WTC11 (cell line): ENCODE results near the gene SYCP1. TPM values are rescaled to one million over a fixed set of nuclear protein-coding genes. Genes with fewer than 3 reads are reported as not detected.

Experiments used
- ATAC-seq: fragments of 200-7000 bp; cut with Tn5 transposase; 2 replicates; pipeline ENCODE4 v1.10.0; 2021; ENCODE audit warnings: mild to moderate bottlenecking, moderate library complexity
- CTCF ChIA-PET: fragments of 300-600 bp; sonication (Branson Sonifier 250); formaldehyde crosslinking; loops from one replicate; lab custom pipeline; 2021; ENCODE audit warnings: antibody characterized with exemption; lab: Charles Lee
- POLR2A ChIA-PET: fragments of 350-600 bp; sonication (Branson Sonifier 250); formaldehyde crosslinking; loops from one replicate; lab custom pipeline; 2021; ENCODE audit warnings: antibody characterized with exemption; lab: Charles Lee
- DNase-seq: peaks from one replicate; pipeline ENCODE4 v3.0.0; 2021; ENCODE audit warnings: low spot score
- H3K27ac Mint-ChIP-seq: 2 replicates; pipeline ENCODE4 v1.8.0; 2021; ENCODE audit warnings: mixed read lengths
- H3K27me3 Mint-ChIP-seq: 2 replicates; pipeline ENCODE4 v1.8.0; 2021; ENCODE audit warnings: low read depth, mild to moderate bottlenecking, moderate library complexity, mixed read lengths
- H3K36me3 Mint-ChIP-seq: 2 replicates; pipeline ENCODE4 v1.8.0; 2021; ENCODE audit warnings: mixed read lengths
- H3K4me1 Mint-ChIP-seq: 2 replicates; pipeline ENCODE4 v1.8.0; 2022; ENCODE audit warnings: mixed read lengths
- H3K4me3 Mint-ChIP-seq: 2 replicates; pipeline ENCODE4 v1.8.0; 2021; ENCODE audit warnings: mild to moderate bottlenecking, moderate library complexity, mixed read lengths
- H3K9me3 Mint-ChIP-seq: 2 replicates; pipeline ENCODE4 v1.8.0; 2021; ENCODE audit warnings: mixed read lengths
- CBFB ChIP-seq: sonication (generic); formaldehyde crosslinking; IDR thresholded peaks from 2 replicates; pipeline ENCODE4 v1.8.1; 2022; ENCODE audit warnings: mild to moderate bottlenecking, low read depth, missing genetic modification reagents
- CREM ChIP-seq: sonication (generic); formaldehyde crosslinking; IDR thresholded peaks from 2 replicates; pipeline ENCODE4 v1.8.1; 2022; ENCODE audit warnings: mild to moderate bottlenecking, missing genetic modification reagents, moderate library complexity
- FOXP1 ChIP-seq: sonication (generic); formaldehyde crosslinking; IDR thresholded peaks from 2 replicates; pipeline ENCODE4 v1.8.0; 2022; ENCODE audit warnings: missing genetic modification reagents, mild to moderate bottlenecking, moderate library complexity, borderline replicate concordance
- GABPB1 ChIP-seq: sonication (generic); formaldehyde crosslinking; IDR thresholded peaks from 2 replicates; pipeline ENCODE4 v1.8.1; 2023; ENCODE audit warnings: mild to moderate bottlenecking, missing genetic modification reagents
- GRHL2 ChIP-seq: fragments of 250-450 bp; sonication (Bioruptor Pico); IDR thresholded peaks from 2 replicates; pipeline ENCODE4 v1.8.0; 2022; ENCODE audit warnings: mild to moderate bottlenecking, moderate library complexity; ENCODE audit not compliant: insufficient replicate concordance, severe bottlenecking
- NFE2L1 ChIP-seq: sonication (generic); formaldehyde crosslinking; IDR thresholded peaks from 2 replicates; pipeline ENCODE4 v1.8.1; 2023; ENCODE audit warnings: missing genetic modification reagents
- NFYB ChIP-seq: sonication (generic); formaldehyde crosslinking; conservative IDR thresholded peaks from 2 replicates; pipeline ENCODE4 v1.8.0; 2022; ENCODE audit warnings: low read depth, missing genetic modification reagents
- NR3C1 ChIP-seq: sonication (generic); formaldehyde crosslinking; conservative IDR thresholded peaks from 2 replicates; pipeline ENCODE4 v1.8.1; 2023; ENCODE audit warnings: low read depth, mild to moderate bottlenecking, missing genetic modification reagents
- PRRX2 ChIP-seq: fragments of 250-450 bp; sonication (Bioruptor Pico); IDR thresholded peaks from 2 replicates; pipeline ENCODE4 v1.8.0; 2021; ENCODE audit warnings: mild to moderate bottlenecking
- RELA ChIP-seq: sonication (generic); formaldehyde crosslinking; IDR thresholded peaks from 2 replicates; pipeline ENCODE4 v1.8.1; 2022; ENCODE audit warnings: missing genetic modification reagents, mild to moderate bottlenecking, borderline replicate concordance
- STAT6 ChIP-seq: sonication (generic); formaldehyde crosslinking; conservative IDR thresholded peaks from 2 replicates; pipeline ENCODE4 v1.8.1; 2023; ENCODE audit warnings: mild to moderate bottlenecking, low read depth, missing genetic modification reagents, moderate library complexity
- TP53 ChIP-seq: sonication (generic); formaldehyde crosslinking; IDR thresholded peaks from 2 replicates; pipeline ENCODE4 v1.8.1; 2023; ENCODE audit warnings: mild to moderate bottlenecking, missing genetic modification reagents
- ZBTB43 ChIP-seq: sonication (generic); formaldehyde crosslinking; IDR thresholded peaks from 2 replicates; pipeline ENCODE4 v1.8.1; 2023; ENCODE audit warnings: mild to moderate bottlenecking, missing genetic modification reagents
- ZMAT4 ChIP-seq: fragments of 250-450 bp; sonication (Bioruptor Pico); IDR thresholded peaks from 2 replicates; pipeline ENCODE4 v1.9.0; 2021; ENCODE audit warnings: mild to moderate bottlenecking
- ZNF138 ChIP-seq: sonication (generic); formaldehyde crosslinking; conservative IDR thresholded peaks from 2 replicates; pipeline ENCODE4 v1.8.1; 2022; ENCODE audit warnings: mild to moderate bottlenecking, moderate library complexity, missing genetic modification reagents
- ZNF232 ChIP-seq: sonication (generic); formaldehyde crosslinking; IDR thresholded peaks from 2 replicates; pipeline ENCODE4 v1.8.0; 2022; ENCODE audit warnings: mild to moderate bottlenecking, missing genetic modification reagents
- ZNF317 ChIP-seq: sonication (generic); formaldehyde crosslinking; IDR thresholded peaks from 2 replicates; pipeline ENCODE4 v1.8.1; 2023; ENCODE audit warnings: low read depth, mild to moderate bottlenecking, moderate library complexity, missing genetic modification reagents, borderline replicate concordance
- ZNF416 ChIP-seq: fragments of 250-450 bp; sonication (Bioruptor Pico); IDR thresholded peaks from 2 replicates; pipeline ENCODE4 v1.9.0; 2021; ENCODE audit warnings: mild to moderate bottlenecking, inconsistent platforms
- ZNF532 ChIP-seq: fragments of 250-450 bp; sonication (Bioruptor Pico); IDR thresholded peaks from 2 replicates; pipeline ENCODE4 v1.9.0; 2021; ENCODE audit warnings: mild to moderate bottlenecking, borderline replicate concordance
- ZSCAN18 ChIP-seq: fragments of 250-450 bp; sonication (Bioruptor Pico); IDR thresholded peaks from 2 replicates; pipeline ENCODE4 v2.1.2; 2022; ENCODE audit warnings: mild to moderate bottlenecking, moderate library complexity
- total RNA-seq: library from RNA; stranded (reverse); gene quantifications from 3 replicates; pipeline ENCODE4 v1.2.3, GENCODE V29; 2021

Gene SYCP1
- total RNA-seq, 1 experiment from 2014 or later: not detected

GRCh38 chr1:115006191-115006590 is 151.5 kb downstream of the SYCP1 start:
- H3K9me3 Mint-ChIP-seq: peaks cover 28% of the 10 kb centered on the region
- peaks cover 3% of the 10 kb centered on the region; the same call in 1 of the 2 replicates for H3K27me3 Mint-ChIP-seq
- TF ChIP-seq GRHL2 (CRISPR knock-in tag): no peak
- H3K4me3 Mint-ChIP-seq: no peak overlapping the region
- ChIA-PET POLR2A (no interaction called here), CTCF (interaction anchor here (1.3 kb wide), 1 partner anchor 47 kb away, joined by 3 read pairs; no protein-coding TSS in a partner anchor)
- no peak for DNase-seq
- H3K4me1 Mint-ChIP-seq: no peaks in the 10 kb centered on the region
- H3K36me3 Mint-ChIP-seq: no peaks in the 10 kb centered on the region
- no peak overlapping the region for H3K27ac Mint-ChIP-seq
- no peak for ATAC-seq

- ChIA-PET POLR2A (no interaction called here), CTCF (no interaction called here)
- H3K27ac Mint-ChIP-seq: no peak overlapping the region
- TF ChIP-seq ZMAT4 (CRISPR knock-in tag) (no peak), FOXP1 (CRISPR knock-in tag) (no peak), PRRX2 (CRISPR knock-in tag) (no peak)
- peaks cover 47% of the 10 kb centered on the region for H3K9me3 Mint-ChIP-seq
- DNase-seq: no peak
- H3K27me3 Mint-ChIP-seq: no peaks in the 10 kb centered on the region
- peaks cover 4% of the 10 kb centered on the region for H3K4me1 Mint-ChIP-seq
- ATAC-seq: no peak
- no peak overlapping the region for H3K4me3 Mint-ChIP-seq
- peaks cover 4% of the 10 kb centered on the region; the same call in 1 of the 2 replicates for H3K36me3 Mint-ChIP-seq
Observed at GRCh38 chr1:115012006-115012405, 157.3 kb downstream of the SYCP1 start.

- no peak overlapping the region for H3K27ac Mint-ChIP-seq
- peaks cover 4% of the 10 kb centered on the region; the same call in 1 of the 2 replicates for H3K36me3 Mint-ChIP-seq
- no peak overlapping the region for H3K4me3 Mint-ChIP-seq
- TF ChIP-seq ZNF232 (CRISPR knock-in tag) (no peak), ZNF416 (no peak), ZNF532 (CRISPR knock-in tag) (no peak), GABPB1 (no peak), ZNF317 (no peak), NFYB (no peak), CREM (no peak), ZBTB43 (CRISPR knock-in tag) (no peak), TP53 (CRISPR knock-in tag) (no peak), NR3C1 (CRISPR knock-in tag) (no peak), RELA (CRISPR knock-in tag) (no peak)
- no peak for DNase-seq
- ChIA-PET CTCF (no interaction called here), POLR2A (no interaction called here)
- no peaks in the 10 kb centered on the region for H3K27me3 Mint-ChIP-seq
- peaks cover 4% of the 10 kb centered on the region for H3K4me1 Mint-ChIP-seq
- H3K9me3 Mint-ChIP-seq: peaks cover 42% of the 10 kb centered on the region
- no peak for ATAC-seq
Observed at GRCh38 chr1:115012434-115012833, 157.8 kb downstream of the SYCP1 start.

- Mint-ChIP-seq H3K27me3 (peaks cover 4% of the 10 kb centered on the region), H3K36me3 (peaks cover 9% of the 10 kb centered on the region; the same call in 1 of the 2 replicates), H3K4me1 (peaks cover 4% of the 10 kb centered on the region), H3K9me3 (peaks cover 42% of the 10 kb centered on the region), H3K27ac (no peak overlapping the region), H3K4me3 (no peak overlapping the region)
- POLR2A ChIA-PET: no interaction called here
- CTCF ChIA-PET: no interaction called here
- ATAC-seq (no peak), DNase-seq (no peak)
- no peak for TF ChIP-seq ZNF138 (CRISPR knock-in tag)
- no peak for TF ChIP-seq STAT6 (CRISPR knock-in tag)
- no peak for TF ChIP-seq ZSCAN18 (CRISPR knock-in tag)
- no peak for TF ChIP-seq CBFB (CRISPR knock-in tag)
- TF ChIP-seq NFE2L1: no peak
Observed at GRCh38 chr1:115013792-115014191, 159.1 kb downstream of the SYCP1 start.
